Subcutaneous abdominal adipose tissue (tissue), 5 donors: ENCODE data around the gene PGM1.

Experiments used
- H3K27ac ChIP-seq: one replicate; pipeline ENCODE4 v1.7.0; 2013; ENCODE audit warnings: low read depth, mild to moderate bottlenecking, inconsistent platforms, low read length, moderate library complexity
- H3K27me3 ChIP-seq, 5 donors: one replicate each; pipeline ENCODE4 v1.7.0; 2013; ENCODE audit warnings: low read length in 5 of 5, inconsistent platforms in 1 of 5; ENCODE audit not compliant: control insufficient read depth in 5 of 5, insufficient read depth in 4 of 5
- H3K36me3 ChIP-seq, 5 donors: one replicate each; pipeline ENCODE4 v1.7.0; 2013; ENCODE audit warnings: low read length in 5 of 5; ENCODE audit not compliant: control insufficient read depth in 5 of 5, insufficient read depth in 5 of 5
- H3K4me1 ChIP-seq, 5 donors: one replicate each; pipeline ENCODE4 v1.7.0; 2013; ENCODE audit warnings: low read length in 5 of 5, mild to moderate bottlenecking in 3 of 5, moderate library complexity in 1 of 5; ENCODE audit not compliant: control insufficient read depth in 5 of 5, insufficient read depth in 5 of 5
- H3K4me3 ChIP-seq, 5 donors: one replicate each; pipeline ENCODE4 v1.7.0; 2013; ENCODE audit warnings: low read length in 5 of 5, low read depth in 1 of 5
- H3K9ac ChIP-seq, 5 donors: one replicate each; pipeline ENCODE4 v1.7.0; 2013; ENCODE audit warnings: low read length in 5 of 5, mild to moderate bottlenecking in 4 of 5, moderate library complexity in 3 of 5
- H3K9me3 ChIP-seq, 5 donors: one replicate each; pipeline ENCODE4 v1.7.0; 2013; ENCODE audit warnings: low read length in 5 of 5; ENCODE audit not compliant: control insufficient read depth in 5 of 5
- donor health status: healthy.
- donor health status: healthy.
- donor health status: healthy.
- donor health status: healthy.
- donor health status: healthy.

Gene PGM1

DNA sequence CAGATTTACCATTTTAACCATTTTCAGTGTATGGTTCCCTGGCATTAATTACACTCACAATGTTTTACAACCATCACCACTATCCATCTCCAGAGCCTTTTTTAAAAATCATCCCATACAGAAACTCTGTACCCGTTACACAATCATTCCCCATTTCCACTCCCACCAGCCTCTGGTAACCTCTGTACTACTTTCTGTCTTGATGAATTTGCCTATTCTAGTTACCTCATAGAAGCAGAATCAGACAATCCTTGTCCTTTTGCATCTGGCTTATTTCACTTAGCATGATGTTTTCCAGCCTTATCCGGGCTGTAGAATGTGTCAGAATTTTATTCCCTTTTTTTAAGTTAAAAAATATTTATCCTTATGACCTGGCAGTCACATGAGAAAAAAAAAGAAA is 33.0 kb downstream of the PGM1 start:
- peaks cover 0 to 34% (median 15%) of the 10 kb centered on the region in 5 donors for H3K4me1 ChIP-seq

DNA sequence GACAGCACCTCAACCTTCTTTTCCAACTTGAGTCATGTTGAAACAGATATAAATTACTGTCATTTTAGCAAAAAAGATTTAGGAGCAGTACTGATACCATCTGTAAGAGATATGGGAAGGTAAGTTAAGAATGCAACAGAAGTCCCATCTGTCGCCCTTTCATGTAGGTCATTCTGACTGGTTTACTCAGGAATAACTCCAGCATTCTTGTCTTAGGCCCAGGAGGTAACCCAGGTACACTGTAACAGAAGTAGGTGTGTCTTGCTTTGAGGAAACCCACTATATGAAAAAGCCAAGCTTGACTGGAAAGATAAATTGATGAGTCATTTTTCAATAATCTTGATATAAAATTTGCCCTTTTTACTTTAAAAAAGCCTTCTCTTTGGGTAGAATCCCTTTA is 35.4 kb downstream of the PGM1 start:
- no peaks in the 10 kb centered on the region for H3K9me3 ChIP-seq
- no peak overlapping the region for H3K4me3 ChIP-seq
- peaks cover 26 to 34% (median 29%) of the 10 kb centered on the region in 5 donors for H3K36me3 ChIP-seq
- peaks cover 0 to 18% (median 8%) of the 10 kb centered on the region in 5 donors for H3K4me1 ChIP-seq
- no peak overlapping the region for H3K27ac ChIP-seq
- no peak overlapping the region for H3K9ac ChIP-seq
- H3K27me3 ChIP-seq: no peaks in the 10 kb centered on the region

More for the DNA sequence above, 33.0 kb downstream of the PGM1 start:
- no peak overlapping the region for H3K9ac ChIP-seq
- H3K36me3 ChIP-seq: peaks cover 12 to 16% (median 14%) of the 10 kb centered on the region in 5 donors
- H3K27me3 ChIP-seq: no peaks in the 10 kb centered on the region
- H3K4me3 ChIP-seq: no peak overlapping the region
- no peaks in the 10 kb centered on the region for H3K9me3 ChIP-seq
- peak overlapping the region; percentile 55 for H3K27ac ChIP-seq

DNA sequence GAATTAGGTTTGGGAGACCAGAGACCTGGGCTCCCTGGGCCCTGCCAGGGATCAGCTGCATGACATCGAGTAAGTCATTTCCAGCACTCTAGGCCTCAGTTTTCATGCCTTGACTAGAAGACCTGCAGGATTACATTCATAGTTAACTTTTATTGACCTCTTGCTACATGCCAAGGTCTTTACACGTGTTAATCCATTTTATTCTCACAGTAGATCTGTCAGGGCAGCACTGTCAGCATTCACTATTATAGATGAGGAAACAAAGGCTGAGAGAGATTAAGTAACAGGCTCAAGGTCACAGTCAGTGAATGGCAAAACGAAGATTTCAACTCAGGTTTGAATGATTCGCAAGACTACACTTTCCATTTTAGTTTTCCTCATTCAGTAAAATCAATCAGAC is 37.0 kb downstream of the PGM1 start:
- Histone ChIP-seq H3K4me1 (peaks cover 0 to 15% (median 7%) of the 10 kb centered on the region in 5 donors), H3K27me3 (no peaks in the 10 kb centered on the region), H3K27ac (no peak overlapping the region), H3K9ac (no peak overlapping the region), H3K36me3 (peaks cover 26 to 40% (median 29%) of the 10 kb centered on the region in 5 donors), H3K4me3 (no peak overlapping the region), H3K9me3 (no peaks in the 10 kb centered on the region)

DNA sequence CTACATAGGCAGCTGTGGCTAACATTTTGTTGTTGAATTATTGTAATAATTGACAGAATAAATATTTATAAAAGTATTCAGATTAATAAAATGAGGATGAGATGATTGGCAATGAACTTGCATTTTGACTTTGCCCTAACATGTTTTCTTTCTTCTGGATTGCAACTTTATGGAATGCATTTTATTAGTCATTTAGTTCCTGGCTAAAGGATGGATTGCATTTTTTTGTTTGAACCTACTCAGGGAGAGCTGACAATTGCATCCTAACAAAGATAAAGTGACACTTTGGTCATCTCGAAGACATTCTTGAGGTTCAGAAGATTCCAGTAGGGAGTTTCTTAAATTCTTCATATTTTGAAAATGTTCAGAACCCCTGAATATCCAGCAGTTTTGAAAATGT is 37.5 kb downstream of the PGM1 start:
- Histone ChIP-seq H3K27me3 (no peaks in the 10 kb centered on the region), H3K4me1 (peaks cover 0 to 15% (median 4%) of the 10 kb centered on the region in 5 donors), H3K4me3 (no peak overlapping the region), H3K9me3 (no peaks in the 10 kb centered on the region), H3K36me3 (peaks cover 26 to 40% (median 29%) of the 10 kb centered on the region in 5 donors), H3K9ac (no peak overlapping the region), H3K27ac (no peak overlapping the region)

DNA sequence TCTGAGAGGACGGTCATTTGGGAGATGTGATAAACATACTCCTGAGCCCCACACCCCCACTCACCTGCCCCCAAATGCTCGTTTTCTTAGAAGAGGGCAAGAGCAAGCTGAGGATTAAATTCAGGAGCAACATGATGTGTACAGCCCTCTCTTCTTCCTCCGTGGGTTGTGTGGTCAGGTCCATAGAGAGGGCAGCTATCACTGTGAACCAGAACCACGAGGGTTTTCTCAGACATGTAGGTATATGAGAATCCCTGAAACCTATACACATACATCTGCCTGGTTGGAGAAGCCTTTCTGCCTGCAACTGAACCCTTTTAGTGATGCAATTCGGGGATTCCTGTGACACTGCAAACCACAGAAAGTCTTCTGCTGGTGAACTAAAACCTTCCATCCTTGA is 38.9 kb downstream of the PGM1 start:
- Histone ChIP-seq H3K4me1 (peaks cover 0 to 15% (median 8%) of the 10 kb centered on the region in 5 donors), H3K36me3 (peaks cover 29 to 49% (median 38%) of the 10 kb centered on the region in 5 donors), H3K9ac (no peak overlapping the region), H3K27me3 (no peaks in the 10 kb centered on the region), H3K27ac (no peak overlapping the region), H3K9me3 (no peaks in the 10 kb centered on the region), H3K4me3 (no peak overlapping the region)

DNA sequence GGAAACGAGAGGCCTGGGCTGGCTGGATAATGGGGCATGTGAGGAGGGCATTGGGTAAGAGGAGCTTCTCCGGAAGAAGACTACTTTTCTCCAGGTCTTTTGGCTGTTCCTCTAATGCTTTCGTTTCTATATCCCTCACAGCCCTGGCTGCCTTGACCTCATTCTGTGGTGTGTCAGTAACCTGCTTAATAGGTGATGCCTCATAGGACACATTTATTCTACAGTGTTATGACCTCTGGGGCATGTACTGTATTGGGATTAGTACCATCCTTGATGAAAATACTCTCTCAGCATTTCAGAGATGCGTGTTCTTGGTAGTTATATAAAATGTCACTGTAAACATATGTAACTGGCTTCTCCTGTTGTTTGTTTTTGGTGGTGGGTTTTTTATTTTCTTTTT is 40.1 kb downstream of the PGM1 start:
- Histone ChIP-seq H3K9ac (no peak overlapping the region), H3K9me3 (no peaks in the 10 kb centered on the region), H3K4me1 (peaks cover 0 to 15% (median 8%) of the 10 kb centered on the region in 5 donors), H3K27me3 (no peaks in the 10 kb centered on the region), H3K36me3 (peaks cover 32 to 55% (median 47%) of the 10 kb centered on the region in 5 donors), H3K27ac (no peak overlapping the region), H3K4me3 (no peak overlapping the region)

DNA sequence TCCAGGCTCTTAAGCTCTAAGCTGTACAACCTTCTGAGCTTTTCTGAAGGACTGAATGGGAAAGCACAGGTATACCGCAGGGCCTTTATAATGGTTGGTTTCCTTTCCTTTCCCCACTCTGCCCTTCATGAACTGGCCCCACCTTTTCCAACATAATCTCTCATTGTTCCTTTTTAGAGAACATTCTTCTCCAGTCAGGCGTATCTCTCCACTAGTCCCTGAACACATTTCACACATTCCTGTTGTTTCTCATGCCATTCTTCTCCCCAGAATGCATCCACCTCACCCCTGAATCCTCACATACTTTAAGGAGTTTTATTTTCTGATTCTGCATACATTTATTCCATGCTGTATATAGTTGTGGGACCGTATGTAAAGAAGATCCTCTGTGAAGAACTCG is 41.3 kb downstream of the PGM1 start:
- Histone ChIP-seq H3K36me3 (peaks cover 38 to 65% (median 54%) of the 10 kb centered on the region in 5 donors), H3K4me1 (peaks cover 0 to 15% (median 8%) of the 10 kb centered on the region in 5 donors), H3K9me3 (no peaks in the 10 kb centered on the region), H3K27ac (no peak overlapping the region), H3K4me3 (no peak overlapping the region), H3K9ac (no peak overlapping the region), H3K27me3 (no peaks in the 10 kb centered on the region)

DNA sequence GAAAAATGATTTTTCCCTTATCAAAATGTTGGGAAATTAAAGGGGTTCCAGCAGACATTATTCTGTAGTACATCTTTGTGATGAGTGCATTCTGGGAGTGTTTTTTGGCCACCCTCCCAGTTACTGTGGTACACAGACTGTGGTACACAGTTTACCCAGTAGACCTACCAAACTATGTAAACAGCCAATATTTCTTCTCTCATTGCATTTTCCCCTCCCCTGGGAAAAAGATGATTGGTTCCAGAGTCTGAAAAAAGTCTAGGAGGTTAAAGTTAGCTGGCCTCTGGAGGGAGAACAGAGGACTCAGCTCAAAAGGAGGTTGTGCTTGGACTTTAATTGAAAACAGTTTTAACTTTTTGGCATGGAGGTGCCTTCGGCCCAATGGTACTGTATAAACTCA is 42.5 kb downstream of the PGM1 start:
- Histone ChIP-seq H3K9me3 (no peaks in the 10 kb centered on the region), H3K36me3 (peaks cover 29 to 65% (median 55%) of the 10 kb centered on the region in 5 donors), H3K27ac (no peak overlapping the region), H3K27me3 (no peaks in the 10 kb centered on the region), H3K9ac (no peak overlapping the region), H3K4me3 (no peak overlapping the region), H3K4me1 (peaks cover 0 to 15% (median 8%) of the 10 kb centered on the region in 5 donors)

DNA sequence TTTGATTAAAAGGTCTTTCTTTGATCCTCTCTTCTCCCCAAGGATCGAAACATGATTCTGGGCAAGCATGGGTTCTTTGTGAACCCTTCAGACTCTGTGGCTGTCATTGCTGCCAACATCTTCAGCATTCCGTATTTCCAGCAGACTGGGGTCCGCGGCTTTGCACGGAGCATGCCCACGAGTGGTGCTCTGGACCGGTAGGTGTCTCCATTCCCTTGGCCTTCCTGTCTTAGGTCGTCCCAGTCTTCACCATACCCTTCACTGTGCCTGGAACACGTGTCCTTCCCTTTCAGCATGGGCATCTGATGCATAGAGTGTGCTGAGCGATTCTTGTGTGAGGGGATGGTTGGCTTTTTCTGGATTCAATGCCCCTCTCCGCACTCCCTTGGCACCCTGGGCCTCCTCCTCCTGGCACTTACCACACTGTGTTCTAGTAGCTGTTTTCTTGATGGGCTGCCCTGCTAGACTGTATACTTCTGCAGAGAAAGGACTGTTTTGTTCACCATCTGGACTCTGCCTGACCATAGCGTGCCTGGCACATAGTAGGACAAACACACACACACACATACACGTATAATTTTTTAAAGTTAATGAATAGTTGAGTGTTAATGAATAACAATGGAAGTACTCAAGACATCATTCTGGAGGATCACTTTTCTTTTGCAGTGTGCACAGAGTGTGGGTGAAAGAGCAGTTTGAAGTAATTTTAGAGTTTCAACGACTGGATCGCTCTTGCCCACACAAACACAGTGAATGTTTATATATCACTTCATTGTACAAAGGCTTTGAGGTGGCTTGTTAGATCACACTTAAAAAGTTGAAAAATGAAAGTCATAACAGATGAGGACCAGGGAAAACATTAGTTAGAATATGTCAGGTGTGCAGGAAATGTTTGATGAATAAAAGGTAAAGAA is 43.2 kb downstream of the PGM1 start:
- no peaks in the 10 kb centered on the region for H3K27me3 ChIP-seq
- H3K9ac ChIP-seq: no peak overlapping the region

DNA sequence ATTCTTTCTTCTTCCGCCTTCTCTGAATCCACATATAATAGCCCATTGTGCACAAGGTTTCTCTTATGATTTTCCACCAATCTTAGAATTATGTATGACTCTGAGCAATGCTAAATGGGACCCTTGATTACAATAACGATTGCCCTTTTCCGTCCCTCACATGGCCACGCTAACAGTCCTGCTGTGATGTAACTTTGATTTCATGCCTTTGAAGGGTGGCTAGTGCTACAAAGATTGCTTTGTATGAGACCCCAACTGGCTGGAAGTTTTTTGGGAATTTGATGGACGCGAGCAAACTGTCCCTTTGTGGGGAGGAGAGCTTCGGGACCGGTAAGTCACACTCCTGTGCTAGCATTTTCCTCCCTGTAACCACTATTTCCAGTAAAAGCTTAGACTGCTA is 45.3 kb downstream of the PGM1 start:
- peaks cover 13 to 57% (median 48%) of the 10 kb centered on the region in 5 donors for H3K36me3 ChIP-seq
- no peak overlapping the region for H3K27ac ChIP-seq
- H3K27me3 ChIP-seq: no peaks in the 10 kb centered on the region
- H3K9me3 ChIP-seq: no peaks in the 10 kb centered on the region
- no peak overlapping the region for H3K4me3 ChIP-seq
- H3K9ac ChIP-seq: no peak overlapping the region
- peaks cover 0 to 18% (median 8%) of the 10 kb centered on the region in 5 donors for H3K4me1 ChIP-seq

More for the DNA sequence above, 43.2 kb downstream of the PGM1 start:
- Histone ChIP-seq H3K9me3 (no peaks in the 10 kb centered on the region), H3K4me1 (peaks cover 0 to 15% (median 8%) of the 10 kb centered on the region in 5 donors), H3K27ac (peak overlapping the region; percentile 5), H3K4me3 (no peak overlapping the region), H3K36me3 (peaks cover 25 to 64% (median 54%) of the 10 kb centered on the region in 5 donors)
